Subcutaneous abdominal adipose tissue (tissue), 5 donors: ENCODE measurements around the gene NBAS.

Source experiments
- H3K27ac ChIP-seq: one replicate; pipeline ENCODE4 v1.7.0; 2013; ENCODE audit warnings: low read depth, mild to moderate bottlenecking, inconsistent platforms, low read length, moderate library complexity
- H3K27me3 ChIP-seq, 5 donors: one replicate each; pipeline ENCODE4 v1.7.0; 2013; ENCODE audit warnings: low read length in 5 of 5, inconsistent platforms in 1 of 5; ENCODE audit not compliant: control insufficient read depth in 5 of 5, insufficient read depth in 4 of 5
- H3K36me3 ChIP-seq, 5 donors: one replicate each; pipeline ENCODE4 v1.7.0; 2013; ENCODE audit warnings: low read length in 5 of 5; ENCODE audit not compliant: control insufficient read depth in 5 of 5, insufficient read depth in 5 of 5
- H3K4me1 ChIP-seq, 5 donors: one replicate each; pipeline ENCODE4 v1.7.0; 2013; ENCODE audit warnings: low read length in 5 of 5, mild to moderate bottlenecking in 3 of 5, moderate library complexity in 1 of 5; ENCODE audit not compliant: control insufficient read depth in 5 of 5, insufficient read depth in 5 of 5
- H3K4me3 ChIP-seq, 5 donors: one replicate each; pipeline ENCODE4 v1.7.0; 2013; ENCODE audit warnings: low read length in 5 of 5, low read depth in 1 of 5
- H3K9ac ChIP-seq, 5 donors: one replicate each; pipeline ENCODE4 v1.7.0; 2013; ENCODE audit warnings: low read length in 5 of 5, mild to moderate bottlenecking in 4 of 5, moderate library complexity in 3 of 5
- H3K9me3 ChIP-seq, 5 donors: one replicate each; pipeline ENCODE4 v1.7.0; 2013; ENCODE audit warnings: low read length in 5 of 5; ENCODE audit not compliant: control insufficient read depth in 5 of 5
- donor health status: healthy.
- donor health status: healthy.
- donor health status: healthy.
- donor health status: healthy.
- donor health status: healthy.

The NBAS gene

GRCh38 chr2:15591692-15592463, 30.7 kb upstream of the NBAS start, which contains the start of gene DDX1:
Gene DDX1 (plus strand): TSS chr2:15591868. CDS start chr2:15591934, 66 bp downstream.
- H3K4me1 ChIP-seq, result peaks cover 0 to 32% (median 26%) of the 10 kb centered on the region in 5 donors
- peak within 1 kb of the TSS; percentile 80 to 97 (median 91) for H3K4me3 ChIP-seq
- peaks cover 15 to 19% (median 17%) of the 10 kb centered on the region in 5 donors for H3K36me3 ChIP-seq
- H3K9ac ChIP-seq, result peak within 1 kb of the TSS; percentile 80 to 99 (median 92)
- H3K27me3 ChIP-seq, result no peaks in the 10 kb centered on the region
- H3K9me3 ChIP-seq, result no peaks in the 10 kb centered on the region
- peak within 1 kb of the TSS; percentile 85 for H3K27ac ChIP-seq

- Histone ChIP-seq H3K9ac (peak overlapping the region in 4 of 5 donors; percentile 80 to 97 (median 88)), H3K9me3 (no peaks in the 10 kb centered on the region), H3K4me3 (peak overlapping the region; percentile 78 to 97 (median 91)), H3K36me3 (peaks cover 10 to 14% (median 11%) of the 10 kb centered on the region in 5 donors), H3K27me3 (no peaks in the 10 kb centered on the region), H3K4me1 (peaks cover 0 to 33% (median 27%) of the 10 kb centered on the region in 5 donors), H3K27ac (peak overlapping the region; percentile 85)
Measured at GRCh38 chr2:15591373-15591691, 30.2 kb upstream of the NBAS start.

- Histone ChIP-seq H3K27ac (no peak overlapping the region), H3K36me3 (no peaks in the 10 kb centered on the region), H3K9ac (no peak overlapping the region), H3K9me3 (no peaks in the 10 kb centered on the region), H3K27me3 (no peaks in the 10 kb centered on the region), H3K4me3 (no peak overlapping the region), H3K4me1 (peaks cover 0 to 24% (median 18%) of the 10 kb centered on the region in 5 donors)
Measured at GRCh38 chr2:15588329-15588919, 27.3 kb upstream of the NBAS start.

- H3K27me3 ChIP-seq, result peaks cover 5 to 9% (median 6%) of the 10 kb centered on the region in 5 donors
- no peak overlapping the region for H3K4me3 ChIP-seq
- no peak overlapping the region for H3K9ac ChIP-seq
- H3K4me1 ChIP-seq, result peaks cover 0 to 5% (median 0%) of the 10 kb centered on the region in 5 donors
- no peaks in the 10 kb centered on the region for H3K36me3 ChIP-seq
- no peak overlapping the region for H3K27ac ChIP-seq
- H3K9me3 ChIP-seq, result no peaks in the 10 kb centered on the region
Measured at GRCh38 chr2:15584767-15585469, 23.8 kb upstream of the NBAS start.

- H3K27me3 ChIP-seq, result peaks cover 5 to 9% (median 6%) of the 10 kb centered on the region in 5 donors
- no peak overlapping the region for H3K4me3 ChIP-seq
- H3K27ac ChIP-seq, result no peak overlapping the region
- H3K9ac ChIP-seq, result no peak overlapping the region
- H3K36me3 ChIP-seq, result no peaks in the 10 kb centered on the region
- peaks cover 0 to 5% (median 0%) of the 10 kb centered on the region in 5 donors for H3K4me1 ChIP-seq
- no peaks in the 10 kb centered on the region for H3K9me3 ChIP-seq
Measured at GRCh38 chr2:15584316-15584715, 23.2 kb upstream of the NBAS start.

- no peak overlapping the region for H3K4me3 ChIP-seq
- H3K27me3 ChIP-seq, result peaks cover 5 to 9% (median 6%) of the 10 kb centered on the region in 5 donors
- H3K9ac ChIP-seq, result no peak overlapping the region
- peaks cover 0 to 5% (median 0%) of the 10 kb centered on the region in 5 donors for H3K4me1 ChIP-seq
- H3K27ac ChIP-seq, result no peak overlapping the region
- no peaks in the 10 kb centered on the region for H3K36me3 ChIP-seq
- H3K9me3 ChIP-seq, result no peaks in the 10 kb centered on the region
Measured at GRCh38 chr2:15583826-15584225, 22.7 kb upstream of the NBAS start.

- H3K27ac ChIP-seq, result no peak overlapping the region
- H3K27me3 ChIP-seq, result peaks cover 5 to 9% (median 6%) of the 10 kb centered on the region in 5 donors
- H3K9me3 ChIP-seq, result no peaks in the 10 kb centered on the region
- H3K4me1 ChIP-seq, result peaks cover 0 to 5% (median 0%) of the 10 kb centered on the region in 5 donors
- H3K36me3 ChIP-seq, result no peaks in the 10 kb centered on the region
- no peak overlapping the region for H3K9ac ChIP-seq
- H3K4me3 ChIP-seq, result no peak overlapping the region
Measured at GRCh38 chr2:15582710-15583357, 21.7 kb upstream of the NBAS start.

- Histone ChIP-seq H3K36me3 (no peaks in the 10 kb centered on the region), H3K4me1 (no peaks in the 10 kb centered on the region), H3K27me3 (peaks cover 5 to 9% (median 6%) of the 10 kb centered on the region in 5 donors), H3K9ac (no peak overlapping the region), H3K9me3 (no peaks in the 10 kb centered on the region), H3K27ac (no peak overlapping the region), H3K4me3 (no peak overlapping the region)
Measured at GRCh38 chr2:15580451-15580850, 19.3 kb upstream of the NBAS start.

GRCh38 chr2:15579641-15580040, 18.5 kb upstream of the NBAS start:
- Histone ChIP-seq H3K4me3 (no peak overlapping the region), H3K36me3 (no peaks in the 10 kb centered on the region), H3K9ac (no peak overlapping the region), H3K27me3 (peaks cover 5 to 9% (median 6%) of the 10 kb centered on the region in 5 donors), H3K4me1 (no peaks in the 10 kb centered on the region), H3K27ac (no peak overlapping the region), H3K9me3 (no peaks in the 10 kb centered on the region)
